Small intestine (tissue), 7 donors: ENCODE results near the gene VARS2. TPM values are rescaled to one million over a fixed set of nuclear protein-coding genes. Genes with fewer than 3 reads are reported as not detected.
"Not testable (repeated sequence)": the region's sequence is repeated elsewhere in the genome, so short reads cannot be mapped to it uniquely, and the experiment has no call there.

ENCODE experiments used
- DNase-seq, 2 donors: peaks; one replicate each; pipeline versions ENCODE4 v3.0.0 to v3.0.0-alpha.2; 2013
- FAIRE-seq: peaks from 2 replicates; lab custom pipeline; 2012; peaks lifted over from hg19 to GRCh38; lab: Jason Lieb, UNC
- H3K27ac ChIP-seq, 3 donors: one replicate each; pipeline ENCODE4 v1.5.1; 2013; ENCODE audit warnings: low read length in 2 of 3, mild to moderate bottlenecking in 2 of 3, control low read depth in 1 of 3, inconsistent platforms in 1 of 3, low read depth in 1 of 3, moderate library complexity in 1 of 3
- H3K27me3 ChIP-seq, 3 donors: one replicate each; pipeline ENCODE4 v1.6.1; 2013; ENCODE audit warnings: low read length in 3 of 3, inconsistent platforms in 1 of 3; ENCODE audit not compliant: control insufficient read depth in 3 of 3, insufficient read depth in 3 of 3
- H3K36me3 ChIP-seq, 3 donors: one replicate each; pipeline ENCODE4 v1.6.1; 2013; ENCODE audit warnings: low read length in 3 of 3, inconsistent platforms in 1 of 3, low read depth in 1 of 3, mild to moderate bottlenecking in 1 of 3, moderate library complexity in 1 of 3; ENCODE audit not compliant: control insufficient read depth in 3 of 3, insufficient read depth in 2 of 3
- H3K4me1 ChIP-seq, 3 donors: one replicate each; pipeline ENCODE4 v1.6.1; 2013; ENCODE audit warnings: low read length in 2 of 3, inconsistent platforms in 1 of 3, low read depth in 1 of 3, mild to moderate bottlenecking in 1 of 3, moderate library complexity in 1 of 3; ENCODE audit not compliant: control insufficient read depth in 3 of 3, insufficient read depth in 2 of 3
- H3K4me3 ChIP-seq, 3 donors: one replicate each; pipeline ENCODE4 v1.5.1; 2013; ENCODE audit warnings: low read length in 3 of 3, control low read depth in 1 of 3, inconsistent platforms in 1 of 3, low read depth in 1 of 3, mild to moderate bottlenecking in 1 of 3, moderate library complexity in 1 of 3
- H3K9me3 ChIP-seq, 2 donors: one replicate each; pipeline ENCODE4 v1.6.1; 2013; ENCODE audit warnings: low read depth in 1 of 2, low read length in 1 of 2; ENCODE audit not compliant: control insufficient read depth in 2 of 2, insufficient read depth in 1 of 2
- WGBS, 3 donors: extraction: QIAGEN DNeasy Blood & Tissue Kit; methylation state at CpG; one replicate each; pipeline ENCODE4 v1.1.7; 2013; 5-methylcytosine and 5-hydroxymethylcytosine counted together
- polyA plus RNA-seq, 4 donors: library from polyadenylated mRNA; stranded (reverse) in 3 of 4; unstranded in 1 of 4; fragments of 200-250 nt in 3 of 4; fragments of 120-200 nt in 1 of 4; gene quantifications; one replicate each; pipeline versions ENCODE4 v1.2.1 to v1.2.3, GENCODE V29; 2013
- donor health status: healthy with polysubstance abuse.
- donor health status: control.
- donor health status: control.
- donor health status: Bipolar disorder and iron deficiency.
- donor health status: healthy.

The VARS2 gene
- polyA plus RNA-seq, 4 donors: 25.4 to 54.9 (median 41.9) TPM

DNA sequence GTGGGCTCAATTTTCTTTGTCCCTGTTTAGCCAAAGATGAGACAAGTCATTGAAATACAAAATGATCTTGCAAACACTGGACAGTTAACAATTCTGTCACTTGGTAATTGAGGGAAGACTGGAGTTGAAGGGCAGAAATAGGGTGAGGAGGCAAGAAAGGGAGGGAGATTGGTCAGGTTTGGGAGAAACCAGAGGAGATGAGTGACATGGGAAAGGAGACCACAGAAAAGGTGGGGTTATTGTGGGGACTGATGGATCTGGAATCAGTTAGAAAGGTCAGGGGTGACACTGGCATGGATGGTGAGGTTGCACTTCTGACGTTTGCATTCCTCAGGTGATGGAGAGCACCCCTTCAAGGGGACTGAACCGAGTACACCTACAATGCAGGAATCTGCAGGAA, 5.3 kb upstream of the VARS2 start:
- Histone ChIP-seq H3K4me3 (peak overlapping the region in 2 of 3 donors; percentile 68 to 73), H3K27ac (no peak overlapping the region), H3K9me3 (no peaks in the 10 kb centered on the region), H3K36me3 (peaks cover 0 to 32% (median 2%) of the 10 kb centered on the region in 3 donors), H3K4me1 (peaks cover 0 to 17% (median 3%) of the 10 kb centered on the region in 3 donors), H3K27me3 (no peaks in the 10 kb centered on the region)
- 20 to 32% (median 27%) methylated on average over 2 of the region's 2 CpGs for WGBS, 3 donors
- DNase-seq: no peak
- no peak for FAIRE-seq

DNA sequence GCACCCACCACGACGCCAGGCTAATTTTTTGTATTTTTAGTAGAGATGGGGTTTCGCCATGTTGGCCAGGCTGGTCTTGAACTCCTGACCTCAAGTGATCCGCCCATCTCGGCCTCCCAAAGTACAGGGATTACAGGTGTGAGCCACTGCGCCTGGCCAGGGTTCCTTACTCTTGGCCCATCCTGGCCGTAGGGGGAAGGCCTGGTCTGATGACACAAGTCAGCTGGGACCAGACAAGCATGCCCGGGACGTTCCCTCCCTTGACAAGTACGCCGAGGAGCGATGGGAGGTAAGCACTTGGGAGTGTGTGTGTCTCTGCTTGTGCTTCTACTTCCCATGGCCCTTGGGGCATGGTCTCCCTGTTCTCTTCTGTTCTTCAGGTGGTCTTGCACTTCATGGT, 3.6 kb upstream of the VARS2 start:
- 92 to 93% (median 92%) methylated on average over 12 of the region's 12 CpGs for WGBS, 3 donors
- H3K27ac ChIP-seq, H3K9me3 ChIP-seq, DNase-seq, H3K4me3 ChIP-seq, H3K27me3 ChIP-seq, FAIRE-seq: not testable (repeated sequence)
- H3K36me3 ChIP-seq: peaks cover 0 to 35% (median 2%) of the 10 kb centered on the region in 3 donors
- peaks cover 0 to 26% (median 3%) of the 10 kb centered on the region in 3 donors for H3K4me1 ChIP-seq

DNA sequence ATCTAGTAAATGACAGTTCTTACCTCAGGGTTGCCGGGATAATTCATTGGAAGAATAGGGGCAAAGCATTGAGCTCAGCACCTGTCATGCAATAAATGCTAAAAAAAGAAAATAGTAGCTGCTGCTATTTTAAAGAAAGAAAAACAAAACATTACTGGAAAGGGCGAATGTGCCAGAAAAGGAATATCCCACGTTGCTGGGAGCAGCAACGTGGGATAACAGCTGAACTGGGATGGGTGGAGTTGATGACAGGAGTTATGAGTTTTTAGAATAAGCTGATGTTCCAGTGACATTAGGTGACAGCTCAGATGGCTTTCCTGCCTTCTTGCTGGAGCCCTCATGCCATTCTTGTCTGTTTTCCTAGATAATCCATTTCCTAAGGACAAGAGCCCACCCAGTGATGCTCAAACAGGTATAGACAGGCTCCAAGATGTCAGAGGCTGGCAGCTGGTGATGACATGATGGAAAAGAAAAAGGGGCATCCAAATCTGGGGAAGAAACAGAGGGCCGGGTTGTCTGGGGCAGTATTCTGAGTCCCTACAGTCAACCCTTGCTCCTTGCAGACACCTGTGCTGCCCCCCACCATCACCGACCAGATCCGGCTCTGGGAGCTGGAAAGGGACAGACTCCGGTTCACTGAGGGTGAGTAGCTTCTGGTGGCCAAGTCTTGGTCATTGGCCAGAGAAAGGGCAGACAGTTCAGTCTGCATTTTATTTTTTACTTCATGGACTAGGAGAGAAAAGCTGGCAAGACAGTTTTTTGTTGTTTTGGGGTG, 1.1 kb upstream of the VARS2 start:
- no peak for FAIRE-seq
- Histone ChIP-seq H3K27me3 (no peaks in the 10 kb centered on the region), H3K9me3 (no peaks in the 10 kb centered on the region), H3K4me3 (no peak overlapping the region), H3K36me3 (peaks cover 0 to 55% (median 5%) of the 10 kb centered on the region in 3 donors), H3K4me1 (peaks cover 0 to 34% (median 3%) of the 10 kb centered on the region in 3 donors), H3K27ac (peak overlapping the region in 2 of 3 donors; percentile 91 to 97)
- WGBS, 3 donors: 78 to 85% (median 78%) methylated on average over 8 of the region's 8 CpGs
- no peak for DNase-seq

DNA sequence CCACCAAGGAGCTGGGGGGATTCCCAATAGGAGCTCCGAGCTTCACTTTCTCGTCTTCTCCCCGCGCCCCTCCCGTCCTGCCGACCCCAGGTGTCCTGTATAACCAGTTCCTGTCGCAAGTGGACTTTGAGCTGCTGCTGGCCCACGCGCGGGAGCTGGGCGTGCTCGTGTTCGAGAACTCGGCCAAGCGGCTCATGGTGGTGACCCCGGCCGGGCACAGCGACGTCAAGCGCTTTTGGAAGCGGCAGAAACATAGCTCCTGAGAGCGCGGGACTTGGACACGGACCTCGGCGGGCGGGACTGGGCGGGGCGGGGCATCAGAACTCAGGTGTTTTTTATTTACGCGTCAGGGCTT, 340 bp upstream of the VARS2 start:
- no peak for FAIRE-seq

DNA sequence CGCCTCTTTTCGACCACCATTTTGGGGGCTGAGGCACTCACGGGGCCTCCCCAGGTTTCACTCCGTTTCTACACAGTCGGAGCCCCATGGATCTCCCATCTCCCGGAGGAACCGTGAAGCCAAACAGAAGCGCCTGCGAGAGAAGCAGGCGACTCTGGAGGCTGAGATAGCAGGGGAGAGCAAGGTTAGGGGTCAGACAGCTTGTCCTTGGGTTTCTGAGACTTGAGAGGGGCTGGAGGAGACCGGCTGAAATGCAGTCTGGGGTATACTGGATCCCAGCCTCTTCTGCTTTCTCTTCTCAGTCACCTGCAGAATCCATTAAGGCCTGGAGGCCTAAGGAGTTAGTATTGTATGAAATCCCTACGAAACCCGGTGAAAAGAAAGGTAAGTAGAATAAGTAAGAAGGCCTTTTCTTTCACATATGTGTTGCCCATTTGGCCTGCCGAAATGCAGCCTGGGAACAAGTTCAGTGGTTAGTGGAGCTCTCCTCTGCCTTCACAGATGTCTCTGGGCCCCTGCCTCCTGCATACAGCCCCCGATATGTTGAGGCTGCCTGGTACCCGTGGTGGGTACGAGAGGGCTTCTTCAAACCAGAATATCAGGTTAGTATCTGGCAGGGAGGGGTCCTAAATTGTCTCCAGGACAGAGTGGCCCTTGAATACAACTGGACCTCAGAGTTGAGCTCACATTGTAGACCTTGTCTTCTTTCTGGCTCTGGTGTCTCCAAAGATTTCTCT, 984 bp downstream of the VARS2 start:
- Histone ChIP-seq H3K27me3 (no peaks in the 10 kb centered on the region), H3K4me3 (peak overlapping the region in 2 of 3 donors; percentile 74), H3K27ac (peak overlapping the region; percentile 77 to 92 (median 91)), H3K36me3 (peaks cover 0 to 67% (median 19%) of the 10 kb centered on the region in 3 donors), H3K4me1 (peaks cover 0 to 24% (median 0%) of the 10 kb centered on the region in 3 donors), H3K9me3 (no peaks in the 10 kb centered on the region)
- 14 to 52% (median 20%) methylated on average over 17 of the region's 17 CpGs for WGBS, 3 donors
- peak; percentile 26 to 54 for DNase-seq
- FAIRE-seq: no peak

More for the DNA sequence above, 340 bp upstream of the VARS2 start:
- WGBS, 3 donors: 1 to 7% (median 2%) methylated on average over 31 of the region's 31 CpGs
- Histone ChIP-seq H3K4me1 (peaks cover 0 to 31% (median under 1%) of the 10 kb centered on the region in 3 donors), H3K4me3 (peak overlapping the region; percentile 51 to 74 (median 60)), H3K9me3 (no peaks in the 10 kb centered on the region), H3K27me3 (no peaks in the 10 kb centered on the region), H3K36me3 (peaks cover 0 to 58% (median 10%) of the 10 kb centered on the region in 3 donors), H3K27ac (peak overlapping the region; percentile 90 to 97 (median 91))
- no peak for DNase-seq

DNA sequence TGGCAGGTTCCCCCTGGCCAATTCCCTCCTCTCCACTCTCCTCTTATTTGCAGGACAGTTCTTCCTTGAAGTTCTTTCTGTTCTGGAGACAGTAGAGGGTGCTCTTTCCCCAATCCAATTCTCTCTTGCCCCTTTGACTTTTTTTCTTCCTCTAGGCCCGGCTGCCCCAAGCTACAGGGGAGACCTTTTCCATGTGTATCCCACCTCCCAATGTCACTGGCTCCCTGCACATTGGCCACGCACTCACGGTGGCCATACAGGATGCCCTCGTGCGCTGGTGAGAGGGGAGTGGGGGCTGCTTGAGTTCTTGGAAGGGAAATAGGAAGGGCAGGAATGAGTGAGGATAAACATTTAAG, 1.5 kb downstream of the VARS2 start:
- H3K4me3 ChIP-seq: no peak overlapping the region
- no peak for FAIRE-seq
- H3K27ac ChIP-seq: peak overlapping the region in 2 of 3 donors; percentile 91 to 92
- H3K9me3 ChIP-seq: no peaks in the 10 kb centered on the region
- H3K27me3 ChIP-seq: no peaks in the 10 kb centered on the region
- DNase-seq: peak; percentile 81 to 82
- WGBS, 3 donors: 29 to 35% (median 32%) methylated on average over 5 of the region's 5 CpGs
- H3K4me1 ChIP-seq: peaks cover 0 to 24% (median 0%) of the 10 kb centered on the region in 3 donors
- peaks cover 0 to 69% (median 23%) of the 10 kb centered on the region in 3 donors for H3K36me3 ChIP-seq

DNA sequence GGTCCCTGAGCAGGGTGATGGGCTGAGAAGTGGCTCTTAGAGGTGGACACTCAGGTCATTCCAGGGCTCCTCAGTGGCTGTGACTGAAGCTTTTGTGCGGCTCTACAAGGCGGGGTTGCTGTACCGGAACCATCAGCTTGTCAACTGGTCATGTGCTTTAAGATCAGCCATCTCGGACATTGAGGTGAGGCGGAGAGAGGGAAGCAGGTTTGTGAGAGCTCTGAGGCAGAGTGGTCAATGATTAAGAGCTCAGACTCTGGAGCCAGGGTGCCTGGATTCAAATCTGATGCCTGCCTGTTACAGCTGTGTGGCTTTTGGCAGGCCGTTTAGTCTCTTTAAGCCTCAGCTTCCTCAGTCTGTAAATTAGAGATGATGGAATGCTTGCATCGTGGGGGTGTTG, 3.0 kb downstream of the VARS2 start:
- no peak for DNase-seq
- H3K36me3 ChIP-seq: peaks cover 5 to 71% (median 27%) of the 10 kb centered on the region in 3 donors
- peaks cover 0 to 24% (median 0%) of the 10 kb centered on the region in 3 donors for H3K4me1 ChIP-seq
- H3K27ac ChIP-seq: no peak overlapping the region
- no peaks in the 10 kb centered on the region for H3K9me3 ChIP-seq
- H3K4me3 ChIP-seq: no peak overlapping the region
- 91 to 94% (median 94%) methylated on average over 7 of the region's 7 CpGs for whole genome bisulfite sequencing, 3 donors
- no peak for FAIRE-seq
- no peaks in the 10 kb centered on the region for H3K27me3 ChIP-seq

DNA sequence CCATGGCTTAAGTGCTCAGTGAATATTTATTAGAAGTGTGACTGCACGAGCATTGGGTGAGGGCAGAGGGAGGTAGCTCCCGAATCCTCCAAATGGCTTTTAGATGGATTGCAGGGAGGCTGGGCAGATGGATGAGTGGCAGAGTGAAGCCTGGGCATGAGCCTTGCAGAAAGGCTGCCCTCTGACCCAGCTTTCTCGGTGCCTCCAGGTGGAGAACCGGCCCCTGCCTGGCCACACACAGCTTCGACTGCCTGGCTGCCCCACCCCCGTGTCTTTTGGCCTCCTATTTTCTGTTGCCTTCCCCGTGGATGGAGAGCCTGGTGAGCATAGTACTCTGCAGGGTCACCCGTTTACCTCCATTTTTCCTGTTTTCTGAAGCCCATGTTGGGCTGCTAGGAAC, 3.4 kb downstream of the VARS2 start:
- Histone ChIP-seq H3K9me3 (no peaks in the 10 kb centered on the region), H3K27ac (no peak overlapping the region), H3K27me3 (no peaks in the 10 kb centered on the region), H3K36me3 (peaks cover 5 to 72% (median 30%) of the 10 kb centered on the region in 3 donors), H3K4me3 (no peak overlapping the region), H3K4me1 (peaks cover 0 to 24% (median 0%) of the 10 kb centered on the region in 3 donors)
- WGBS, 3 donors: 72 to 86% (median 77%) methylated on average over 8 of the region's 8 CpGs
- no peak for DNase-seq
- FAIRE-seq: no peak
